Prostate gland (tissue), 2 donors: ENCODE results near the gene TIMM22. TPM values are rescaled to one million over a fixed set of nuclear protein-coding genes. Genes with fewer than 3 reads are reported as not detected.

Experiments
- DNase-seq: peaks from one replicate; pipeline ENCODE4 v3.0.0-alpha.2; 2019; ENCODE audit warnings: low spot score
- H3K27ac ChIP-seq, 2 donors: fragments of 200-600 bp; sonication (generic); 2 replicates each; pipeline ENCODE4 v1.5.1; 2017 to 2019
- H3K27me3 ChIP-seq: fragments of 200-600 bp; sonication (generic); replicated peaks from 2 replicates; pipeline ENCODE4 v1.5.1; 2019; ENCODE audit not compliant: insufficient read depth
- H3K36me3 ChIP-seq, 2 donors: fragments of 200-600 bp; sonication (generic); 1 replicate in 1 of 2; 2 replicates in 1 of 2; pipeline versions ENCODE4 v1.5.1 to v1.8.1; 2017 to 2019
- H3K4me1 ChIP-seq: fragments of 200-600 bp; sonication (generic); replicated peaks from 2 replicates; pipeline ENCODE4 v1.5.1; 2019
- H3K4me3 ChIP-seq, 2 donors: fragments of 200-600 bp; sonication (generic); 2 replicates each; pipeline ENCODE4 v1.5.1; 2017 to 2019
- H3K9me3 ChIP-seq: fragments of 200-600 bp; sonication (generic); 2 replicates; pipeline ENCODE4 v1.5.1; 2017
- POLR2A ChIP-seq: fragments of 450-650 bp; IDR thresholded peaks from one replicate; pipeline ENCODE4 v1.6.1; 2016; ENCODE audit warnings: antibody characterized with exemption, mild to moderate bottlenecking
- POLR2AphosphoS5 ChIP-seq: sonication (generic); formaldehyde crosslinking; IDR thresholded peaks from one replicate; pipeline ENCODE4 v1.6.1; 2017; ENCODE audit warnings: antibody characterized with exemption
- WGBS: methylation state at CpG from one replicate; pipeline ENCODE4 v1.1.5; 2018; 5-methylcytosine and 5-hydroxymethylcytosine counted together
- intact Hi-C: fragments of 100-400 bp; cut with DNase I; formaldehyde crosslinking; loops from one replicate; pipeline ENCODE4 v1.14.2; 2022
- total RNA-seq, 2 donors: library from RNA; depleted of rRNA; stranded (reverse); fragments of >200 nt; gene quantifications; one replicate each; pipeline ENCODE4 v1.1.0, GENCODE V29; 2016
- TF ChIP-seq, protein P1 (sequence below), 4 experiments: fragments of 200-600 bp in 2 of 4; fragments of 450-650 bp in 2 of 4; sonication (generic) in 2 of 4; IDR thresholded peaks; 1 replicate in 3 of 4; 2 replicates in 1 of 4; pipeline ENCODE4 v1.5.1; 2016 to 2019; ENCODE audit warnings: antibody characterized with exemption in 4 of 4, mild to moderate bottlenecking in 2 of 4, moderate library complexity in 2 of 4

TIMM22 gene
- total RNA-seq, 2 donors from 2014 or later: 15.1 to 20.3 TPM

DNA sequence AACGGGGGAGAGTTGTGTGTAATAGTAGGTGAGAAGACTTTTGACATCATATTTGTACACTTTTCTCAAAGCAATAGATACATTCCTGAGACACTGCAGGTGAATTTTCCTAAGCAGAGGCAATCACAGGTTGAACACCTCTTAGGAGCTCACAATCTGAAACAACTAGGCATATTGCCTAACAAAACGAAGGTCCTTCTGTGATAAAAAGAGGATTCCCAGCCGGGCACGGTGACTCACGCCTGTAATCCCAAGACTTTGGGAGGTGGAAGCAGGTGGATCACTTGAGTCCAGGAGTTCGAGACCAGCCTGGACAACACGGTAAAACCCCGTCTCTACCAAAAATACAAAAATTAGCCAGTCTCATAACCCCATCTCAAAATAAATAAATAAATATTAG lies 34.8 kb upstream of the TIMM22 start:
- Histone ChIP-seq H3K9me3 (no peaks in the 10 kb centered on the region), H3K4me3 (no peak overlapping the region), H3K27ac (no peak overlapping the region), H3K36me3 (no peaks in the 10 kb centered on the region), H3K4me1 (no peaks in the 10 kb centered on the region), H3K27me3 (no peaks in the 10 kb centered on the region)
- TF ChIP-seq, protein P1, sequence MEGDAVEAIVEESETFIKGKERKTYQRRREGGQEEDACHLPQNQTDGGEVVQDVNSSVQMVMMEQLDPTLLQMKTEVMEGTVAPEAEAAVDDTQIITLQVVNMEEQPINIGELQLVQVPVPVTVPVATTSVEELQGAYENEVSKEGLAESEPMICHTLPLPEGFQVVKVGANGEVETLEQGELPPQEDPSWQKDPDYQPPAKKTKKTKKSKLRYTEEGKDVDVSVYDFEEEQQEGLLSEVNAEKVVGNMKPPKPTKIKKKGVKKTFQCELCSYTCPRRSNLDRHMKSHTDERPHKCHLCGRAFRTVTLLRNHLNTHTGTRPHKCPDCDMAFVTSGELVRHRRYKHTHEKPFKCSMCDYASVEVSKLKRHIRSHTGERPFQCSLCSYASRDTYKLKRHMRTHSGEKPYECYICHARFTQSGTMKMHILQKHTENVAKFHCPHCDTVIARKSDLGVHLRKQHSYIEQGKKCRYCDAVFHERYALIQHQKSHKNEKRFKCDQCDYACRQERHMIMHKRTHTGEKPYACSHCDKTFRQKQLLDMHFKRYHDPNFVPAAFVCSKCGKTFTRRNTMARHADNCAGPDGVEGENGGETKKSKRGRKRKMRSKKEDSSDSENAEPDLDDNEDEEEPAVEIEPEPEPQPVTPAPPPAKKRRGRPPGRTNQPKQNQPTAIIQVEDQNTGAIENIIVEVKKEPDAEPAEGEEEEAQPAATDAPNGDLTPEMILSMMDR (IDR thresholded peaks at IDR 0.05): no peak
- TF ChIP-seq POLR2AphosphoS5 (no peak), POLR2A (no peak)
- intact Hi-C loops: no loop called here
- WGBS: 74% methylated on average over 8 of the region's 8 CpGs
- no peak for DNase-seq

DNA sequence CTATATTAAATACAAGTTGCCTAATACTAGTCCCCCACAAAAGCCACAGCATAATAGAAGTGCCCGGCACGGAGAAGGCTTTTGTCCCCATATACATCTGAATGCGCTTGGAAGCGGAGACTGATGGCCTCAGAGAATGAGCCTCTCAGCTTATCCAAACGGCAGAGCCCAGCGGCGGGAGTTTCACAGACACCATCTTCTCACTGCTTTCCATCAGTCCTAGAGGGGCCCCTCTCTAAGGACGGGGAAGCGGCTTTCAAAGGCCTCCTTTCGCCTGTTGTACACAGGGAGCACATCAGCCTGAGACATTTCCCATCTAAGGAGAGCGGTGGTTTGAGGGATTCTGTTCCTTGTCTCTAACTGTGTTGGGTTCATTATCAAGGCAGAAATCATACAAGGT lies 34.3 kb upstream of the TIMM22 start:
- Histone ChIP-seq H3K4me1 (no peaks in the 10 kb centered on the region), H3K27ac (no peak overlapping the region), H3K9me3 (no peaks in the 10 kb centered on the region), H3K4me3 (no peak overlapping the region), H3K27me3 (no peaks in the 10 kb centered on the region), H3K36me3 (no peaks in the 10 kb centered on the region)
- 74% methylated on average over 11 of the region's 11 CpGs for WGBS
- TF ChIP-seq, protein P1 (IDR thresholded peaks at IDR 0.05): no peak
- TF ChIP-seq POLR2A (no peak), POLR2AphosphoS5 (no peak)
- DNase-seq: no peak
- intact Hi-C loops: no loop called here

- Histone ChIP-seq H3K4me1 (no peaks in the 10 kb centered on the region), H3K9me3 (no peaks in the 10 kb centered on the region), H3K27me3 (no peaks in the 10 kb centered on the region), H3K4me3 (no peak overlapping the region), H3K36me3 (no peaks in the 10 kb centered on the region), H3K27ac (no peak overlapping the region)
- no peak for DNase-seq
- TF ChIP-seq, protein P1 (IDR thresholded peaks at IDR 0.05): no peak
- no peak for TF ChIP-seq POLR2A
- no peak for TF ChIP-seq POLR2AphosphoS5
- intact Hi-C loops: no loop called here
- WGBS: 59% methylated on average over 14 of the region's 14 CpGs
Observed at GRCh38 chr17:964876-965275, 32.1 kb upstream of the TIMM22 start.

DNA sequence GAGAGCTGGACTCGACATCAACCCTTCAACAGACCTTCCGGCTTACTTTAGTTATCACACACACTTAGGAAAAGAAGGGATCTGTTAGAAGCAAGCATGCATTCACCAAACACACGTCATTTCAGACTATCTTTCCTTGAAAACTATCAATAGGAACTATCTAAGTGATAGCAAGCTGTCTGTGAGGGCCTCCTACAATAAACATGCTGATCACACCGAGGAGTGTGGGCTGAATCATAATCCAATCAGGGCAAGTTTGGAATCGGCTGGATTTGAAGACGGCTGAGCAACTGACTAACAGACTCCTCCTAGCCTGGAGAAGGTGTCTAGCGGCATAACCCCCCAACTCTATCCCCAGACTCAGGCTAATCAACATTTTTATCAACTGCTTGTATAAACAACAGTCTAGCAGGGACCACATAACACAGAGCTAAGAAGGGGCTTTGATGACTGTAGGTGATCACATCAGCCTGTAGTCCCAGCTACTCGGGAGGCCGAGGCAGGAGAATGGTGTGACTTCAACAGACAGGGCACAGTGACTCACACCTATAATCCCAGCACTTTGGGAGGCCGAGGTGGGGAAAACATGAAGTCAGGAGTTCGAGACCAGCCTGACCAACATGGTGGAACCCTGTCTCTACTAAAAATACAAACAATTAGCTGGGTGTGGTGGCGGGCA lies 31.5 kb upstream of the TIMM22 start:
- H3K27ac ChIP-seq: no peak overlapping the region
- TF ChIP-seq POLR2A (no peak), POLR2AphosphoS5 (no peak)
- TF ChIP-seq, protein P1 (IDR thresholded peaks at IDR 0.05): no peak
- H3K9me3 ChIP-seq: no peaks in the 10 kb centered on the region
- WGBS: 68% methylated on average over 12 of the region's 12 CpGs
- DNase-seq: no peak
- intact Hi-C loops: no loop called here
- no peak overlapping the region for H3K4me3 ChIP-seq
- H3K27me3 ChIP-seq: no peaks in the 10 kb centered on the region
- peaks cover 5% of the 10 kb centered on the region for H3K4me1 ChIP-seq
- H3K36me3 ChIP-seq: no peaks in the 10 kb centered on the region

DNA sequence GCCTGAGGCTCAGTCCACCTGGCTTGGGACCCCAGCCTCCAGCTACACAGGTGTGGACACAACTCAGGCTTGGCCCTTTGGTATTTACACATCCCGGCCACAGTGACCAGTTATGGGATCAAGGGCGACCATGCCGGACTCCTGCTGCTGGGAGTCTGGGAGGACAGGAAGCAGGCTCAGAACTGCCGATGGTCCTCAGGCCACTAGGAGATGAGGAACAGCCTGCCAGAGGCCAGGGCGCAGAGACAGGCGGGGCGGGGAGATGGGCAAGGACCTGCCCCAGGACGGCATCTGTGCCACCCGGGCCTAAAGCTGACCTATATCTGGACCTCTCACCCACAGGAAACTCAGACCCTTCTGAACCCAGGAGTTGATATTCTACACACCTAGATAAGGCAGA lies 29.8 kb upstream of the TIMM22 start:
- no peak for TF ChIP-seq POLR2AphosphoS5
- no peak for TF ChIP-seq POLR2A
- TF ChIP-seq, protein P1 (IDR thresholded peaks at IDR 0.05): no peak
- Histone ChIP-seq H3K27ac (no peak overlapping the region), H3K4me3 (no peak overlapping the region), H3K36me3 (no peaks in the 10 kb centered on the region), H3K27me3 (no peaks in the 10 kb centered on the region), H3K4me1 (peaks cover 5% of the 10 kb centered on the region), H3K9me3 (no peaks in the 10 kb centered on the region)
- WGBS: 97% methylated on average over 9 of the region's 9 CpGs
- DNase-seq: no peak
- intact Hi-C loops: no loop called here
